ENCODE measurements around the gene PLXNA4. TPM values are rescaled to one million over a fixed set of nuclear protein-coding genes. Genes with fewer than 3 reads are reported as not detected.

The PLXNA4 gene
- total RNA-seq, 1 experiment from 2014 or later, result not detected

GRCh38 chr7:132298790-132299189, 277.5 kb downstream of the PLXNA4 start:
- H3K27ac Mint-ChIP-seq (ENCODE audit: low read depth, unreplicated experiment), result no peak overlapping the region
- CTCF ChIA-PET, result interaction anchor here (0.7 to 1.2 kb wide), 2 partner anchors 8 to 19 kb away, joined by 3 read pairs; no protein-coding TSS in a partner anchor
- POLR2A ChIA-PET, result interaction anchor here (0.6 kb wide), 1 partner anchor 407 kb away, joined by 3 read pairs; no protein-coding TSS in a partner anchor
- intact Hi-C loops (cut with micrococcal nuclease), result no loop called here
- H3K27me3 Mint-ChIP-seq (ENCODE audit: insufficient read depth, unreplicated experiment), result no peaks in the 10 kb centered on the region
- no peak for TF ChIP-seq CTCF (IDR thresholded peaks at IDR 0.05; ENCODE audit: unreplicated experiment)
- H3K36me3 Mint-ChIP-seq (ENCODE audit: insufficient read depth, unreplicated experiment), result no peaks in the 10 kb centered on the region
- no peak overlapping the region for H3K4me3 Mint-ChIP-seq (ENCODE audit: unreplicated experiment)
- DNase-seq (ENCODE audit: unreplicated experiment), result peak; percentile 20
- no TSS peak for BruUV-seq (replicated peaks)
- H3K9me3 Mint-ChIP-seq (ENCODE audit: unreplicated experiment), result peaks cover 3% of the 10 kb centered on the region
- H3K4me1 Mint-ChIP-seq (ENCODE audit: insufficient read depth, unreplicated experiment), result no peaks in the 10 kb centered on the region

DNA sequence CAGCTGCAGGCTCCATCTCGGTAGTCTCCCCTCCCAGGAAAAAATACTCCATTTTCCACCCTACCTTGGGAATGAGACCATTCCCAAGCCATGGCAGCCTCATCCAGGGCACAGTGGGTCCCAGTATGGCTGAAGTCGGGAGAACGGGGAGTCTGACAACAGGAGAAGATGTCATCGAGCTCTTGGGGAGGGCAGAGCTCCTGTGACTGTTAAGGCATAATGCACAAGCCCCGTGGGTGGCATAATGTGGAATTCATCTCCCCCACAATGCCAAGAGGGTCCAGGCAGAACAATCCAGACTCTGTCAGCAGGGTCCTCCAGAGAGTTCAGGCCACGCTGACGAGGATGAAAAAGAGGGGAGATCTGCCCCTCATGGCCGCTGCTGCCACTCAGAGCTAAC, 279.4 kb downstream of the PLXNA4 start:
- no peak for TF ChIP-seq CTCF (IDR thresholded peaks at IDR 0.05; ENCODE audit: unreplicated experiment)
- Mint-ChIP-seq H3K4me1 (ENCODE audit: insufficient read depth, unreplicated experiment) (no peaks in the 10 kb centered on the region), H3K27ac (ENCODE audit: low read depth, unreplicated experiment) (no peak overlapping the region), H3K36me3 (ENCODE audit: insufficient read depth, unreplicated experiment) (no peaks in the 10 kb centered on the region), H3K9me3 (ENCODE audit: unreplicated experiment) (peaks cover 7% of the 10 kb centered on the region), H3K4me3 (ENCODE audit: unreplicated experiment) (no peak overlapping the region), H3K27me3 (ENCODE audit: insufficient read depth, unreplicated experiment) (no peaks in the 10 kb centered on the region)
- intact Hi-C loops (cut with micrococcal nuclease), result no loop called here
- BruUV-seq (replicated peaks), result no TSS peak
- POLR2A ChIA-PET, result interaction anchor here (0.6 kb wide), 1 partner anchor 303 kb away, joined by 3 read pairs; no protein-coding TSS in a partner anchor
- CTCF ChIA-PET, result interaction anchor here (0.5 to 0.8 kb wide), 3 partner anchors 24 to 146 kb away, joined by 3 read pairs; no protein-coding TSS in a partner anchor
- no peak for DNase-seq (ENCODE audit: unreplicated experiment)

DNA sequence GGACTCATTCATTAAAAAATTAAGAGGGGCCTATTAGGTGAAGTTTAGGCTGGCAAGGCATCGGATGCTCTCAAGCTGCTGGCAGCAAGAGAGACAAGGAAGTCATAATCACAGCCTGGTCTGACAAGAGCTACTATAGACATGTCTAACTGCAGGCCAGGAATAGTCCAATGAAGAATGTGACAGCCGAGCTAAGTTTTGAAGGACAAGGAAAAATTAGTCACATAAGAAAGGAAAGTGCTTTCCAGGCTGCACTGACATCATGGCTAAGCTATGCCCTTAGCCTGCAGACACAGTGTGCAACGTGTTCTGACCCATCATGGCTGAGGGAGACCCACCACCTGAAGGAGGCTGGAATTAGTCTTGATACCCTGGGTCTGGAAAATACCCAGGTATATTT, 281.1 kb downstream of the PLXNA4 start:
- TF ChIP-seq CTCF (IDR thresholded peaks at IDR 0.05; ENCODE audit: unreplicated experiment), result no peak
- peaks cover 7% of the 10 kb centered on the region for H3K27me3 Mint-ChIP-seq (ENCODE audit: insufficient read depth, unreplicated experiment)
- H3K4me1 Mint-ChIP-seq (ENCODE audit: insufficient read depth, unreplicated experiment), result no peaks in the 10 kb centered on the region
- no peak for DNase-seq (ENCODE audit: unreplicated experiment)
- no peak overlapping the region for H3K27ac Mint-ChIP-seq (ENCODE audit: low read depth, unreplicated experiment)
- CTCF ChIA-PET, result interaction anchor here (1.2 to 3.2 kb wide), 3 partner anchors 9 to 285 kb away, joined by 3 to 13 read pairs (median 3); no protein-coding TSS in a partner anchor
- no TSS peak for BruUV-seq (replicated peaks)
- POLR2A ChIA-PET, result no interaction called here
- H3K36me3 Mint-ChIP-seq (ENCODE audit: insufficient read depth, unreplicated experiment), result no peaks in the 10 kb centered on the region
- intact Hi-C loops (cut with micrococcal nuclease), result no loop called here
- H3K4me3 Mint-ChIP-seq (ENCODE audit: unreplicated experiment), result no peak overlapping the region
- H3K9me3 Mint-ChIP-seq (ENCODE audit: unreplicated experiment), result peaks cover 7% of the 10 kb centered on the region

- Mint-ChIP-seq H3K27ac (ENCODE audit: low read depth, unreplicated experiment) (no peak overlapping the region), H3K4me3 (ENCODE audit: unreplicated experiment) (no peak overlapping the region), H3K27me3 (ENCODE audit: insufficient read depth, unreplicated experiment) (peaks cover 11% of the 10 kb centered on the region), H3K36me3 (ENCODE audit: insufficient read depth, unreplicated experiment) (no peaks in the 10 kb centered on the region), H3K4me1 (ENCODE audit: insufficient read depth, unreplicated experiment) (no peaks in the 10 kb centered on the region), H3K9me3 (ENCODE audit: unreplicated experiment) (peaks cover 7% of the 10 kb centered on the region)
- ChIA-PET CTCF (interaction anchor here (0.6 to 3.2 kb wide), 3 partner anchors 288 to 347 kb away, joined by 3 to 13 read pairs (median 3); no protein-coding TSS in a partner anchor), POLR2A (no interaction called here)
- no peak for DNase-seq (ENCODE audit: unreplicated experiment)
- TF ChIP-seq CTCF (IDR thresholded peaks at IDR 0.05; ENCODE audit: unreplicated experiment), result no peak
- BruUV-seq (replicated peaks), result no TSS peak
- intact Hi-C loops (cut with micrococcal nuclease), result no loop called here
Observed at GRCh38 chr7:132292803-132293202, 283.5 kb downstream of the PLXNA4 start.
